Stimulated activated CD8-positive, alpha-beta memory T cell treated with anti-CD3 and anti-CD28 coated beads, Interleukin-7, amount 100 ng/mL, for 4 hours (primary cell): Measurements from ENCODE around the gene GXYLT1.
"Not testable (repeated sequence)": the region's sequence is repeated elsewhere in the genome, so short reads cannot be mapped to it uniquely, and the experiment has no call there.

Source experiments
- DNase-seq, 2 donors: peaks; one replicate each; pipeline ENCODE4 v3.0.0-alpha.2; 2020; ENCODE audit warnings: low read depth in 2 of 2

GXYLT1 gene, protein sequence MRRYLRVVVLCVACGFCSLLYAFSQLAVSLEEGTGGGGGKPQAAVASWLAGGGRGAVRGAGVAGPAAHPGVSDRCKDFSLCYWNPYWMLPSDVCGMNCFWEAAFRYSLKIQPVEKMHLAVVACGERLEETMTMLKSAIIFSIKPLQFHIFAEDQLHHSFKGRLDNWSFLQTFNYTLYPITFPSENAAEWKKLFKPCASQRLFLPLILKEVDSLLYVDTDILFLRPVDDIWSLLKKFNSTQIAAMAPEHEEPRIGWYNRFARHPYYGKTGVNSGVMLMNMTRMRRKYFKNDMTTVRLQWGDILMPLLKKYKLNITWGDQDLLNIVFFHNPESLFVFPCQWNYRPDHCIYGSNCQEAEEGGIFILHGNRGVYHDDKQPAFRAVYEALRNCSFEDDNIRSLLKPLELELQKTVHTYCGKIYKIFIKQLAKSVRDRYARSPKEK

DNA sequence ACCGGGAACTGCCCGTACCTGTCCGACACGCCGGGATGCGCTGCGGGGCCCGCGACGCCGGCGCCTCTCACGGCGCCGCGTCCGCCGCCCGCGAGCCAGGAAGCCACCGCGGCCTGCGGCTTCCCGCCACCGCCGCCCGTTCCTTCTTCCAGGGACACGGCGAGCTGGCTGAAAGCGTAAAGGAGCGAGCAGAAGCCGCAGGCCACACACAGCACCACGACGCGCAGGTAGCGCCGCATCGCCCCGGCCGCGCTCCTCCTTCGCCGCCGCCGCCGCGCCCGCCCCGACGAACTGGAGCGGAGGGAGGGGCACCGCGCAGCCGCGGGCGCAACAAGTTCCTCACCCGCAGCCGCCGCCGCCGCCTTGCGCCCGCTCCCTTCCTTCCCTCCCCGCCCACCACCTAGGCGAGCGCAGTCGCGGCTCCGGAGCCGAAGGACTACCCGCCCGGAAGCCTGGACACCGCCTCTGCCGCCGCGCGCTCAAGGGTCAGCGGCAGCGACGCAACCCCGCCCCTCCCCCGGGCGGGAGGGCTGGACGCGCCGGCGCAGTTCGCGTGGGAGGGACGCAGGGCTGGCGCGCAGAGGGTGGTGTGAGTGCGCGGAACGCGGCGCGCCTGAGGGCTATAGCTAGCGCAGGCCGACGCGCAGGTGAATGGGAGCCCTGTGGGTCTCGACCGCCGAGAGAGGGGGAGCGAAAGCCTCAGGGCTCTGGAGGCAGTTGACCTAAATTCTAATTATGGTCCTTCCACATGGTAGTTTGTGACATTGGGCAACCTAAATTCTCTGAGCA, at the start of gene GXYLT1:
GXYLT1 (minus strand) TSS at position 467 of the 789 bp plus-strand sequence; CDS start at position 239, 228 bp downstream.
- peak; percentile 41 to 79 for DNase-seq

DNA sequence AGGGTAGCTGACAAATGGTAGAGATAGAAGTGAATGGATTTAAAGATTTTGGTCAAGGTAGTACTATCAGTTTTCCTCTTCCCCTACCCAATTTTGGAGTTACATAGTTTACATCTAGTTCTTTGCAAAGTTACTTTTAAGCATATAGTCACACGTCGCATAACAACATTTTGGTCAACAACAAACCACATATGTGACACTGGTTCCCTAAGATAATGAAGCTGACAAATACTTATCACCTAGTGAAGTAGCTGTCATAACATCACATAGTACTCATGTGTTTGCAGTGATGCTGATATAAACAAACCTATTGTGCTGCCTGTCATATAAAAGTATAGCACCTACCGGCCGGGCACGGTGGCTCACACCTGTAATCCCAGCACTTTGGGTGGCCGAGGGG, 48.0 kb upstream of the GXYLT1 start:
- no peak for DNase-seq

DNA sequence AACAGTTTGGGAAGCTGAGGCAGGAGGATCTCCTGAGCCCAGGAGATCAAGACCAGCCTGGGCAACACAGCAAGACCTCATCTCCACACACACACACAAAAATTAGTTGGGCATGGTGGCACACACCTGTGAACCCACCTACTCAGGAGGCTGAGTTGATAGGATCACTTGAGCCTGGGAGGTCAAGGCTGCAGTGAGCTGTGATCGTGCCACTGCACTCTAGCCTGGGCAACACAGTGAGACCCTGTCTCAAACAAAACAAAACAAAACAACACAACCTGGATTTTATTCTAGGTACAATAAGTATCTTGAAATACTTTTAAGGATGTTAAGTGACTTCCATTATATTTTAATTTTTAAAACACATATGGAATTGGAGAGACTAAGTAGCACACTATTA, 47.6 kb upstream of the GXYLT1 start:
- no peak for DNase-seq

DNA sequence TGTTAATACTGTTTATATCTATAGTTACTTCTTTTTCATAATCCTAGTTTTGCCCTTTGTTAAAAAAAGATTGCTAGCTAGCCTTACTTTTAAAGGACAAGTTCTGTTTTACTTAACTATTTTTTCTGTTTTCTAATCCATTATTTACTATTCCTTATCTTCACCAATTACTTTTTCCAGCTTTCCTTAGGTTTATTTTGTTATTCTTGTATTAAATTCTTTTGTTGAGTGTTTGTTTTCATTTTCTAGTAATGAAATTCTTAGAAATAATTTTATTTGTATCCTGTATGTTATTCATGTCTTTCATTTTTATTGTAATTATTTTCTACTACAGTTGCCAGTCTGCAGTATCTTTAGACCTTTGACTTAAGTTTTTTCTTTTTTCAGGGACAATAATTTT, 45.7 kb upstream of the GXYLT1 start:
- DNase-seq, result no peak

DNA sequence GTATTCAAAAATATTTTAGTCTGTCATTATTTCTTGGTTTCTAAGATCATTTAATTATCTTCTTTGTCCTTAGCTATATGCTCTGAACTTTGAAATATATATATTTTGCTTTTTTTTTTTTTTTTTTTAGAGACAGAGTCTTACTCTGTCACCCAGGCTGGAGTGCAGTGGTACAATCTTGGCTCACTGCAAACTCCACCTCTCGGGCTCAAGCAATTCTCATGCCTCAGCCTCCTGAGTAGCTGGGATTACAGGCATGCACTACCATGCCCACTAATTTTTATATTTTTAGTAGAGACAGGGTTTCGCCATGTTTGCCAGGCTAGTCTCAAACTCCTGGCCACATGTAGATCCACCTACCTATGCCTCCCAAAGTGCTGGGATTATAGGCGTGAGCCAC, 43.6 kb upstream of the GXYLT1 start:
- not testable (repeated sequence) for DNase-seq

DNA sequence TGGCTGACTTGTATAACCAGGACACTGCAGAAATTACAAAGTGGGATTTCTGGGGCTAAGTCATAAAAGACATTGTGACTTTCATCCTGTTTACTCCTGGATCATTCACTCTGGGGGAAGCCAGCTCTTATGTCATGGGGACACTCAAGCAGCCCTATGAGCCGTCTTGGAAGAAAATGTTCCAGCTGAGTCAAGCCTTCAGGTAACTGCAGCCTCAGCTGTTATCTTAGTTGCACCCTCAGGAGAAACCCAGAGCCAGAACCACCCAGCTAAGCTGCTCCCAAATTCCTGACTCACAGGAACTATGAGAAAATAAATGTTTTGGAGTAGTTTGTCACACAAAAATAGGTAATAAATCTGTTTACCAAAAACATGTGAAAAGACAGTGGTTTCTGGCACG, 43.1 kb upstream of the GXYLT1 start:
- no peak for DNase-seq

DNA sequence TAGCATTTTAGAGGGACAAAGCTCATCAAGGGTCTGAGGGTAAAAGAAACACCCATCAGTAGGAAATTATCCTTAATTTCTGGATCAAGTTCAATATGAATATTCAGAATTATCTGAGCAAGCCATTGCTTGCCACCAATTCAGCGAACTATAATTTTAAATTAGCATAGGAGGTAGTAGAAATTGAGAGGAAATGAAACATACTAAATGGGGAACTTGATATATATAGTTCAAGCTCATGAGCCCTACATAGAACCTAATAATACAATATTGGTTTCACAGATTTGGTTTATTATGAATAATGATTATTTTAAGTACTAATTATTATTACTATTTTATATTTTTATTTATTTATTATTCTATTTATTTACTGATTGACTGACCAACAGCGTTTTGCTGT, 42.1 kb upstream of the GXYLT1 start:
- no peak for DNase-seq

DNA sequence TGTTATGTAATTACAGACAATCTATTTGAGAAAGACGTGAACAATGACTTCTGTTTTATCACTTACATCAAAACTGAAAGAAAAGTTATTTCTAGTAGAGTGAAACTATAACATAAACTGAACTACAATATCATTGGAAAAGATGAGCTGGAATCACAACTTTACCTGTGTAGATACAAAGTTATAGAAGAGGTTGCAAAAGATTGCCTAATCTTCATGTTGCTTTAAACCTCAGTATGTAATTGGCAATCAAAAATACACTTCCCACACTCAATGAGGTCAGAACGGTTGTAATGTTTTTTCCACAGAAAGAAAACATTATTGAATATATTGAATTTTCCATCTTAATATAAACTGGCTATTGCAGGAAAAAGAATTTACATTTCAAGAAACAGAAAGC, 37.7 kb upstream of the GXYLT1 start:
- DNase-seq, result no peak

DNA sequence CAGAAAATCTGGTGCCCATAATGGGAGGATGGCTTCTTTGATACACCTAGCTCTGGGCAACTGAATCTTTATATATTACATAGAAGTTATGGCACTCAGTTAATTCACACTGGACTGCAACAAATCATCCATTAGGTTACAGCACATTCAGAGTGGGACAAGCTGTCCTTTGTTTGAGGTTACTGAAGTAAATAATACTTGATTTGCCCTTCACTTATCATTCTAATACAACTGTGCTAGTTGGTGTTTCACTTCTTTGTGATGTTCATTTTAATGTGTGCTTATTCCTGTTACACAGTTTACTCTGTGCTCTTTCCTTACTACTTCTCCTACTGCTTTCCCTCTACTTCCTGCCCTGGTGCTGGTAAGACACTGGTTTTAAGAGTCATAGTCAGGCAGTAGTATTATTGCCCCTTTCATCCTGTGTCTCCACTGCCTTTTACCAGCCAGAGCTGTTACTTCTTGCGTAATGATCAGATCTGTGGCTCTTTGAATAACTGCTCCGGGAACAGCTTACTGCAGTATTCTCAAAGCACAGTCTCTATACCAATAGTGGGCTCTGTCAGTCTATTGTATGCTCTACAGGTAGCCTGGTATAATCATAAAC, 36.4 kb upstream of the GXYLT1 start:
- DNase-seq, result no peak

DNA sequence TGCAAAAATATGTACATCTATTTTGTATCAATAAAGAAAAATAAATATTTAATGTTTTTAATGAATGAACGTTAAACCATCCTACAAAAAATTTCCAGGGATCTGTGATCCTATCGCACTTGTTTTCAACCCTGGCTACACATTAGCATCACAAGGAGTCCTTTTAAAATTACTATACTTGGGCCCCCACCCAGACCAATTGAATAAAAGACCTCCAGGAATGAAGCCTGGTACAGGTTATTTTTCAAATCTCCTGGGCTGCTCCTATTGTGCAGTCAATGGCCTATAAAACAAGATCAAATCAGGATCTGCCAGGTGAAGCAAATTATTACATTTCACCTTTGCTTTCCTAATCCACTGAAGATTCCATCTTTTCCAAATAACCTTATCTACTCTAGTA, 33.4 kb upstream of the GXYLT1 start:
- no peak for DNase-seq

DNA sequence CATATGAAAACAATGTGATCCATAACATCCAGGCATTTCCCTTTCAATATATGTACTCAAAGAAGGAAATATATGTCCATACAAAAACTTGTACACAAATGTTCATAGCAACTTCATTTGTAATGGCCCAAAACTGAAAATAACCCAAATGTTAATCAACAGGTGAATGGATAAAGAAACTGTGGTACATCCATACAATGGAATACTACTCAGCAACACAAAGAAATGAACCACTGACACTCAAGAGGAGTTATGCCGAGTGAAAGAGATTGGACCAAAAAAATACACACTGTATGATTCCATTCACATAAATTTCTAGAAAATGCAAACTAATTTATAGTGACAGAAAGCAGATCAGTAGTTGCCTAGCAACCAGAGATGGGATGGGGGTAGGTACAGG, 30.3 kb upstream of the GXYLT1 start:
- DNase-seq, result no peak

DNA sequence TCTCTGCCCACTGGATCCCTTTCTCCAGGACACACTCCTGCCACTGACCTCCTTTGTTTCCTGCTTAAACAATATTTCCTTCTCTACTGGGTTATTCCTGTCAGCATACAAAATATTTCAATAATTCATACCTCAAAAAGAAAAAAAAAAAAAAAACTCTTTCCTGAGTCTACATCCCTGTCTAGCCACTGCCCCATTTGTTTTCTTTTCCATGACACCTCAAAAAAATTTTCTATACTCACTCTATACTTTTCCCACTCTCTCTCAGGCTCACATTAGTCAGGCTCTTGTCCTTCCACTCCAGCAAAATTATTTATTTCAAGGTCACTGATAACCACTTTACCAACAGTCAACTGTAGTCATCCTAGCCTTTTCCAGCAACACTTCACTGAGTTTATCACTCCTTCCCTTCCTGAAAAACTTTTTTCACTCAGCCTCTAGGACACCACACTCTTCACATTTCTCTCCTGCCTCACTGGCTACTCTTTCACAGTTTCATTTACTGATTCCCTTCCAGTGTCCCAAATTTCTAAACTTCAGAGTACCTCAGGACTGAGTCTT, 29.4 kb upstream of the GXYLT1 start:
- DNase-seq, result no peak

DNA sequence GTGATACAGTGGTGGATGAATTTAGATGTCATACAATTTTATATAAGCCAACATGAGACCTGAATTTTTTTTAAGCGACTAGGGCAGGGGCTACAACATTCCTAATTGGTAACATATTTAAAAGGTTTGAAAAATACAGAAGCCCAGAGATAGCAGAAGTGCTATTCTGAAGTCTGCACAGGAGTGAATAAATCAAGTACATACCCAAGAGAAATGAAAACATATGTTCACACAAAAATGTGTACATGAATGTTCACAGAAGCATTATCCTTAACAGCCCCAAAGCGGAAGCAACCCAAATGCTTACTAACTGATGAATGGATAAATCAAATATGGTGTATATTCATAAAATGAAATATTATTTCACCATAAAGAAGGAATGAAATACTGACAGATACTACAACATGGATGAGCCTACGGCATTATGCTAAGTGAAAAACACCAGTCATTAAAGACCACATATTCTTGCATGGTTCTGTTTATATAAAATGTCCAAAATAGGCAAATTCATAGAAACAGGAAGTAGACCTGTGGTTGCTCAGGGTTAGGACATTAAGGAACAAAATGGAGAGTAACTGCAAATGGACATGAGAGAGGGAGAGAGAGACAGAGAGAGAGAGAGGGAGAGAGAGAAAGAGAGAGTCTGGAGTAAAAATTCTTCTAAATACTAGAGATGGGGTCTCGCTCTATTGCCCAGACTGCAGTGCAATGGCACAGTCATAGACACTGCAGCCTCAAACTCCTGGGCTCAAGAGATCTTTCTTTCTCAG, 28.0 kb upstream of the GXYLT1 start:
- DNase-seq, result no peak

DNA sequence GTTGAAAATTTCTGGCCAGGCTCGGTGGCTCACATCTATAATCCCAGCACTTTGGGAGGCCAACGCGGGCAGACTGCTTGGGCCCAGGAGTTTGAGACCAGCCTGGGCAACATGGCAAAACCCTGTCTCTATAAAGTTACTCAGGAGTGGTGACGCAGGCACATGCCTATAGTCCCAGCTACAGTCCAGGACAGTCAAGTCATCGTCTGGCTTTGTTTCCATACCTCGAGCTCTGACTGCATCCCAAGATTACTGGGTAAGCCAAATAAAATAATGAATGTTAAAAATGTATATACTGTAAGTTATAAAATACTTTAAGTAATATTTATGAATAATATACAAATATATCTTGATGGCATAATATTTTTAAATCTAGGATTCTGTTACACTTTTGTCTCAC, 23.0 kb upstream of the GXYLT1 start:
- no peak for DNase-seq

DNA sequence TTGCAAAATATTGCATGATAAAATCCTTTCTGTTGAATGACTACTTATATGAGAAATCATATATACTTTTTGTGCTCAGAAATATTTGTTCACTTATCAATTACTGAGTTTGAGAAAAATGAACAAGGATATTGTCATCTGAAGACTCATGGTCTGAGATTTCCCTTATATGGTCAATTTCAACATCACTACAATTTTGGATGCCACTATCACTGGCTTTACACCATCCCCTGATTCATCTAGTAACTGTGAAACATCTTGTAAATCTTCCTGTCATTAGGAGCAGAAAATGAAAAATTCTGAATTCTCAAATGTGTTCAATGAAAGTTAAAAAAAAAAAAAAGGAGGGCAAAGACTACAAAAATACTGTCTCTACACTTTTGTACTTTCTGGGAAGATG, 21.8 kb upstream of the GXYLT1 start:
- DNase-seq, result no peak

DNA sequence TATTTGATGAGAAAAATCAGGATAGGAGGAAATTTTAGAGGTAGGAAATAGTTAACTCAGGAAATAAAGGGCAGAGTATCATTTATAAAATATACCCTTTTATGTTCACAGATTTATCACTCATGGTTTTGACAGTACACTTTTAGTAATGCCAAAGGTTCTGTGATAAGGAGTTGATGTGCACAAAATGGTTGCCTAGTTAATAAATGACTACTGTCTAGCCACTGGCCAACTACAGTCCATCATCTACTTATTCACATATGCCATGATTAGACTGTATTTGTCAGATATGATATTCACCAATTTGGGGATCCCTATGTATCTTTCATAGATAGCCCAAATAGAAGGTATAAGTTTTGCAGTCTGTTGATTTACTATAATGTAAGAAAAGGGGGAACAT, 19.2 kb upstream of the GXYLT1 start:
- DNase-seq, result no peak

DNA sequence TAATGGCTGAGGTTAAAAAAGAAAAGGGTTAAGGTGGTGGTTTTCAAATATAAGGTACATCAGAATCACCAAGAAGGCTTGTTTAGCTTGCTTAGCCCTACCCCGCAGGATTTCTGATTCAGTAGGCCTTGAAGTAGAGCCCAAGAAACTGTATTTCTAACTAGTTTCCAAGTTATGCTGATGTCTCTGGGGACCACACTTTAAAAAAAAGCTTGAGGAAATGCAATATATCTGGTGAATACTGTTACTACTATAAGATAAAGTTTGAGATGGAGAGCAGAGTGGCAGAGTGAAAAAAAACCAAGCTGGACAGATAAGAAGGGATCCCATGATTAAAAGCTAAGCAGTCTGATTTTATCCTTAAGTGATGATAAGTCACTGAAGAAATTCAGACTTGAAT, 18.3 kb upstream of the GXYLT1 start:
- DNase-seq, result no peak

DNA sequence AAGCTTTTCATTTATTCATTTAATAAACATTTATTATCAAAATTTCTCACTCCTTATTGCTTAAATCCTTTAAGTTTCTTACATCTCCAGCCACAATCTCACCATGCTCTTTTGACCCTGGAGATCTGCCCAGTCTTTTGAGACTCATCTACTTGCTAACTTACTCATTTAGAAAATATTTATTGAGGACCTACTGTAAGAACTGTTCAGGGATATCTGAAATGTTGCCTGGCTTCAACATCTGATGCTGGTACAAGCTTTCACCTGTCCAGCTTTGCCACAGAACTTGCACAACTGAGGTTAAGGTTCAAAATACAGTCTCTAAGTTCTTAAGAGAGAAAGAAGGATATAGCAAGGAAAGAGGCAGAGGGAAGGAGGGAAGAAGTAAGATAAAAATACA, 17.5 kb upstream of the GXYLT1 start:
- no peak for DNase-seq

DNA sequence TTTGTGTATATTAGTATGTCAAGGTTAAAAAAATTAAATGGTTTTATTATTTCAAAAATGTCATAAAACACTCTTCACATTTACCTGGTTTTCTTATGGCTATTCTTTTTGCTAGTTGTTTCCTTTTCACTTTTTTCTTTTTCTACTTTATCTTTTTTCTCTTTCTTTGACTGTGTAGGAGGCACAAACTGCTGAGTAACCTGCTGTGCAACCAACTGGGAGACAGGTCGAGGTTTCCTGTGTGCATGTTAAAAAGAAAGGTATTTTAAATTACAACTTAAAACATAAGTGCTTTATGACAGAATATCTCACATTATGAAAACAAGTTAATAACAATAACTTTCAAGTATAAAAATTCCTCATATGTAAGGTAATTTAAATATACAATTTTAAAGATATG, 16.9 kb upstream of the GXYLT1 start:
- DNase-seq, result no peak

DNA sequence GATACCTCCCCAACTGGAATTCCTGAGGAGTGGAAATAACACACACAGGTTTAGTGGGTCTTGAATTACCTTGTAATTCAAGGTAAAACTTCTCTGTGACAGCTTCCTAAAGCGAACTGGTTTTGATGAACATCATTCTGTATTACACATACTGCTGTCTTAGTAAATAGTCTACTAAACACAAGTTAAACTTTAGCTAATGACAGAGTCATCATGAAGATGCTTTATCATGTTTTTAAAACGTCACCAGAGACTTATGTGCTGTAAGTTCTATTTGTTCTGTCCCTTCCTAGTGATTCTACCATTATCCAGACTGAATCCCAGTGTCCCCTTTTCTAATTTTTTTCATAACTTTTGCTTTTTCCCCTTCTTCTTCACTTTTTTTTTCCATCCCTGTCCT, 11.6 kb upstream of the GXYLT1 start:
- no peak for DNase-seq

DNA sequence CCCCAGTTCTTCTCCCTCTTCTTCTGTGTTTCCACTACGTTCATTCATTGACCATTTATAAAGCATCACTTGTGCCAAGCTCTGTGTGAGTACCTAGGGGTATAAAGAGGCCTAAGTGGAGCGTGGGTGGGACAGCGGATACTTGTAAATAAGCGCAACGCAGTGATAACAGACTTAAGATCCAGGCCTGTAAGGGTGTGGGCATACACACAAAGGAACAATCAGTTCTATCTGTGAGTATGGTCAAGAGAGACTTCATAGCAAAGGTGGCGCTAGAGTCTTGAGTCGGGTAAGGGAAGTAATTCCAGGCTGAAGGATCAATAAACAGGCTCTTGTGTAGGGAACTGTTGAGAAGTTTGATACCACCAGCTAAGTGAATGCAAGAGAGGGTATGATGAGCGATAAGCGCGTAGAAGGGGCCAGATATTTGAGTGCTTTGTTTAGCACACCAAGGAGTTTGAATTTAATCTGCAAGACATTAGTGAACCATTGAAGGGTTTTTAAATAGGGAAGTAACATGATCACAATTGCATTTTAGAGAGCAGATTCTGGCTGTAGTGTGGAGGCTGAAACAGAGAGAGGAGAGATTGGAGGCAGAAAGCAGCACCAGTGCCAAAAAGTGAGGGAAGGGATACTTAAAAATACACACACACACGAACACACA, 1.0 kb upstream of the GXYLT1 start:
- DNase-seq, result no peak
